Lower leg skin (tissue), 4 donors: ENCODE measurements around the gene IQSEC3. TPM values are rescaled to one million over a fixed set of nuclear protein-coding genes. Genes with fewer than 3 reads are reported as not detected.

Experiments
- DNase-seq, 2 donors: peaks; one replicate each; pipeline ENCODE4 v3.0.0-alpha.2; 2019; ENCODE audit warnings: low spot score in 2 of 2
- H3K4me3 ChIP-seq: fragments of 200-600 bp; sonication (generic); 2 replicates; pipeline ENCODE4 v1.5.1; 2017; ENCODE audit warnings: mild to moderate bottlenecking, low read depth; ENCODE audit not compliant: poor library complexity, severe bottlenecking
- CTCF ChIP-seq, 3 donors: fragments of 450-650 bp; IDR thresholded peaks; one replicate each; pipeline ENCODE4 v1.5.1; 2016; ENCODE audit warnings: antibody characterized with exemption in 3 of 3, mild to moderate bottlenecking in 3 of 3, moderate library complexity in 2 of 3
- POLR2A ChIP-seq, 2 donors: fragments of 450-650 bp; IDR thresholded peaks; one replicate each; pipeline ENCODE4 v1.6.1; 2016 to 2017; ENCODE audit warnings: antibody characterized with exemption in 2 of 2, mild to moderate bottlenecking in 1 of 2, moderate library complexity in 1 of 2
- WGBS, 2 donors: methylation state at CpG; one replicate each; pipeline ENCODE4 v1.1.5; 2018; 5-methylcytosine and 5-hydroxymethylcytosine counted together
- intact Hi-C: fragments of 100-400 bp; cut with DNase I; formaldehyde crosslinking; loops from one replicate; pipeline ENCODE4 v1.15.0; 2023; ENCODE audit warnings: low total_unique reads
- total RNA-seq, 4 donors: library from RNA; depleted of rRNA; stranded (reverse); fragments of >200 nt; gene quantifications; one replicate each; pipeline ENCODE4 v1.1.0, GENCODE V29; 2016

Gene IQSEC3
- total RNA-seq, 4 donors from 2014 or later: 0.04 to 0.10 (median 0.05) TPM; not detected in 1

GRCh38 chr12:197347-197746 is 130.8 kb downstream of the IQSEC3 start:
- 79 to 91% methylated on average over 3 of the region's 3 CpGs for WGBS, 2 donors
- DNase-seq: no peak
- TF ChIP-seq CTCF (IDR thresholded peaks at IDR 0.05) (no peak), POLR2A (IDR thresholded peaks at IDR 0.05) (no peak)
- intact Hi-C loops: no loop called here
- no peak overlapping the region for H3K4me3 ChIP-seq

GRCh38 chr12:197911-198695 is 131.5 kb downstream of the IQSEC3 start:
- 92 to 97% methylated on average over 11 of the region's 11 CpGs for WGBS, 2 donors
- H3K4me3 ChIP-seq: no peak overlapping the region
- TF ChIP-seq POLR2A (IDR thresholded peaks at IDR 0.05) (no peak), CTCF (IDR thresholded peaks at IDR 0.05) (no peak)
- intact Hi-C loops: no loop called here
- DNase-seq: no peak

GRCh38 chr12:198705-199104 is 132.1 kb downstream of the IQSEC3 start:
- WGBS, 2 donors: 38 to 42% methylated on average over 9 of the region's 9 CpGs
- intact Hi-C loops: no loop called here
- no peak overlapping the region for H3K4me3 ChIP-seq
- no peak for DNase-seq
- no peak for TF ChIP-seq CTCF (IDR thresholded peaks at IDR 0.05)
- no peak for TF ChIP-seq POLR2A (IDR thresholded peaks at IDR 0.05)

- no peak for TF ChIP-seq POLR2A (IDR thresholded peaks at IDR 0.05)
- TF ChIP-seq CTCF (IDR thresholded peaks at IDR 0.05): no peak
- no peak overlapping the region for H3K4me3 ChIP-seq
- intact Hi-C loops: no loop called here
- DNase-seq: no peak
- WGBS, 2 donors: 70 to 75% methylated on average over 8 of the region's 8 CpGs
Observed at GRCh38 chr12:201361-201760, 134.8 kb downstream of the IQSEC3 start.

GRCh38 chr12:202081-202731 is 135.6 kb downstream of the IQSEC3 start:
- intact Hi-C loops: no loop called here
- DNase-seq: no peak
- TF ChIP-seq CTCF (IDR thresholded peaks at IDR 0.05): no peak
- TF ChIP-seq POLR2A (IDR thresholded peaks at IDR 0.05): no peak
- 47 to 54% methylated on average over 15 of the region's 15 CpGs for WGBS, 2 donors
- H3K4me3 ChIP-seq: no peak overlapping the region
